ENCODE measurements around the gene NSA2. TPM values are rescaled to one million over a fixed set of nuclear protein-coding genes. Genes with fewer than 3 reads are reported as not detected.

NSA2 gene
- 145 TPM for total RNA-seq (2013)
- 10 to 100 TPM; 31.2 to 45.9 (median 37.5) TPM for polyA plus RNA-seq
- polyA minus RNA-seq = 11.4 and 19.6 TPM in 2 replicates
- 12.3 to 84.2 (median 62.9) reads per million in 11 experiments for total RNA-seq

DNA sequence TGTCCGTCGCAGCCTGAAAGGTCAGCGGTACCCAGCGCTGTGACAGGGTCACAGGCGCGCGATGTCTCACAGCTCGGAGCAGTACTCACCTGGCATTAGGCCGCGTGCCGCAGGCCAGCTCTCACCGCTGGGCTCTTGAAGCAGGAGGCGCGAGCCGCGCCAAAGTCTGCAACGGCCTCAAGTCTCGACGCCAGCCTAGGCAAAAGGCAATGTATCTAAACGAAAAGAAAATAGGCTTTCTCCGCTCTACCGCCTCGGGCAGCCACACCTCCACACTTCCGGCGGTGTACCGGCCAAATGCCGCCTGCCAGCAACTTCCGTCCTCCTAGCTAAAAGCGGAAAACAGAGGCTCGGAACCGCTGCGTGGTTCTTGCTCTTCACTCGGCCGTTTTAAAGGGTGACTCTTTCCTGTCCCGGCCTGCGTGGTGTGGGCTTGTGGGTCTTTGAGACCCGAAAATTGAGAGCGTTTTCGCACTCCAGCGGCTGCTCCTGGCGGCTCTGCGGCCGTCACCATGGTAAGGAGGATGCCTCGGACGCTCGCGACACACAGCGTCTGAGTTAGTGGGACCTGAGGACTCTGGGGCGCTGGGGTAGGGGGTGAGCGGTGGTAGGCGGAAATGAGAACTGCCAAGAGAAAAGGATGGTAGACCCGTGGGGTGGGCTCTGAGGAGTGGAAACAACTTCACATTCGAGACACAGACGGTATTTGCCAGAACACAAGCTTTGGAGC lies at the start of gene NSA2, which contains the start of gene GFM2:
TSS of gene NSA2 (plus strand) at position 401 of the 730 bp plus-strand sequence. CDS start at position 513, 112 bp downstream.
TSS of gene GFM2 (minus strand) at position 269 of the 730 bp plus-strand sequence. CDS start 3,375 bp downstream, outside the sequence.
- Histone ChIP-seq H3K36me3 (replicated peaks in 1 of 2; ENCODE audit: control insufficient read depth in 1 of 2, insufficient read depth in 2 of 2, low read length in 2 of 2) (peaks cover 38 to 57% of the 10 kb centered on the region in 2 donors), H3K79me2 (ENCODE audit: insufficient read depth, low read length) (peaks cover 49% of the 10 kb centered on the region), H3K9me3 (replicated peaks in 1 of 2; ENCODE audit: control insufficient read depth in 1 of 2, insufficient read depth in 1 of 2, low read length in 2 of 2) (no peaks in the 10 kb centered on the region), H4K20me1 (ENCODE audit: insufficient read depth, low read length) (peaks cover 5% of the 10 kb centered on the region), H3K27ac (ENCODE audit: low read depth in 1 of 2, low read length in 2 of 2) (peak within 1 kb of the TSS; percentile 69 to 84), H3K4me2 (replicated peaks; ENCODE audit: extremely low read depth, low read length, poor library complexity, severe bottlenecking) (peak within 1 kb of the TSS; percentile 98), H3K27me3 (ENCODE audit: control insufficient read depth in 2 of 2, insufficient read depth in 2 of 2, low read length in 2 of 2) (no peaks in the 10 kb centered on the region), H3K9ac (ENCODE audit: insufficient read depth, low read length, poor library complexity, severe bottlenecking) (peak within 1 kb of the TSS; percentile 77), H3K4me3 (replicated peaks in 1 of 3; ENCODE audit: low read depth in 2 of 3, low read length in 3 of 3) (peak within 1 kb of the TSS; percentile 76 to 95 (median 87)), H2AFZ (ENCODE audit: insufficient read depth, low read depth, low read length, poor library complexity, severe bottlenecking) (peak within 1 kb of the TSS; percentile 94), H3K4me1 (ENCODE audit: control insufficient read depth in 1 of 2, insufficient read depth in 2 of 2, low read length in 2 of 2) (peaks cover 17 to 29% of the 10 kb centered on the region in 2 donors)
- no peaks in the 10 kb centered on the region for H3K27me3 Mint-ChIP-seq (ENCODE audit: low read depth in 3 of 3)
- intact Hi-C loops (cut with micrococcal nuclease) = loop anchor here in 1 of 2 donors (2.0 to 5.0 kb wide), 2 partner anchors 80 to 1202 kb away; partner anchors contain the start of genes ANKRA2, HEXB and UTP15
- peak; percentile 86 to 95 (median 88) for DNase-seq
- TF ChIP-seq, protein P1, sequence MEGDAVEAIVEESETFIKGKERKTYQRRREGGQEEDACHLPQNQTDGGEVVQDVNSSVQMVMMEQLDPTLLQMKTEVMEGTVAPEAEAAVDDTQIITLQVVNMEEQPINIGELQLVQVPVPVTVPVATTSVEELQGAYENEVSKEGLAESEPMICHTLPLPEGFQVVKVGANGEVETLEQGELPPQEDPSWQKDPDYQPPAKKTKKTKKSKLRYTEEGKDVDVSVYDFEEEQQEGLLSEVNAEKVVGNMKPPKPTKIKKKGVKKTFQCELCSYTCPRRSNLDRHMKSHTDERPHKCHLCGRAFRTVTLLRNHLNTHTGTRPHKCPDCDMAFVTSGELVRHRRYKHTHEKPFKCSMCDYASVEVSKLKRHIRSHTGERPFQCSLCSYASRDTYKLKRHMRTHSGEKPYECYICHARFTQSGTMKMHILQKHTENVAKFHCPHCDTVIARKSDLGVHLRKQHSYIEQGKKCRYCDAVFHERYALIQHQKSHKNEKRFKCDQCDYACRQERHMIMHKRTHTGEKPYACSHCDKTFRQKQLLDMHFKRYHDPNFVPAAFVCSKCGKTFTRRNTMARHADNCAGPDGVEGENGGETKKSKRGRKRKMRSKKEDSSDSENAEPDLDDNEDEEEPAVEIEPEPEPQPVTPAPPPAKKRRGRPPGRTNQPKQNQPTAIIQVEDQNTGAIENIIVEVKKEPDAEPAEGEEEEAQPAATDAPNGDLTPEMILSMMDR (IDR thresholded peaks at IDR 0.05) = peak; percentile 9
- H3K4me1 Mint-ChIP-seq = peaks cover 19% of the 10 kb centered on the region
- peak within 1 kb of the TSS; percentile 99 to 100 for H3K4me3 Mint-ChIP-seq
- H3K36me3 Mint-ChIP-seq = peaks cover 36 to 42% of the 10 kb centered on the region in 2 donors
- WGBS (ENCODE audit: insufficient coverage) = under 1% methylated on average over 48 of the region's 54 CpGs
- peak within 1 kb of the TSS; percentile 94 to 99 (median 97) for H3K27ac Mint-ChIP-seq
- H3K9me3 Mint-ChIP-seq = peaks cover 0 to 3% (median 0%) of the 10 kb centered on the region in 7 donors

DNA sequence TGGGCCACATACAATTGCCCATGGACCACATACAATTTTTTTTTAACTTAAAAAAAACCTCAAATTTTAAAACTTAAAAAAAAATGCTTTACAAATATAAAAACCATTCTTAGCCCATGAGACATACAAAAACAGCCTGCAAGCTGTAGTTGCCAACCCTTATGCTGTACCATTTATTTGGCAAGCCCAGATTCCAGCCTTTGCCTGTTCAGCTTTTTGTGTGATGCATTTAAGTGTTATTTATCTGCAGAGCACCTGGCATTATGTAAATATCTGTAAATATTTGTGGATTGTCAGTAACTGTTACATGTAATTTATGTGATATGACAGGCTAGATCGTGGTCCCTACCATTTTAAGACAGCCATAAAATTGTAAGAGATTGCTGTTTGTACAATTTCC lies 49.5 kb upstream of the NSA2 start:
- no CpG with 5 or more reads among the region's 1 CpG for WGBS (ENCODE audit: insufficient coverage)
- Histone ChIP-seq H3K27me3 (ENCODE audit: control insufficient read depth in 2 of 2, insufficient read depth in 2 of 2, low read length in 2 of 2) (no peaks in the 10 kb centered on the region), H2AFZ (ENCODE audit: insufficient read depth, low read depth, low read length, poor library complexity, severe bottlenecking) (no peak overlapping the region), H3K4me3 (replicated peaks in 1 of 3; ENCODE audit: low read depth in 2 of 3, low read length in 3 of 3) (no peak overlapping the region), H4K20me1 (ENCODE audit: insufficient read depth, low read length) (peaks cover 15% of the 10 kb centered on the region), H3K36me3 (replicated peaks in 1 of 2; ENCODE audit: control insufficient read depth in 1 of 2, insufficient read depth in 2 of 2, low read length in 2 of 2) (peaks cover 85 to 99% of the 10 kb centered on the region in 2 donors), H3K27ac (ENCODE audit: low read depth in 1 of 2, low read length in 2 of 2) (peak overlapping the region in 1 of 2 donors; percentile 1), H3K9ac (ENCODE audit: insufficient read depth, low read length, poor library complexity, severe bottlenecking) (no peak overlapping the region), H3K4me2 (replicated peaks; ENCODE audit: extremely low read depth, low read length, poor library complexity, severe bottlenecking) (no peak overlapping the region), H3K4me1 (ENCODE audit: control insufficient read depth in 1 of 2, insufficient read depth in 2 of 2, low read length in 2 of 2) (no peaks in the 10 kb centered on the region), H3K9me3 (replicated peaks in 1 of 2; ENCODE audit: control insufficient read depth in 1 of 2, insufficient read depth in 1 of 2, low read length in 2 of 2) (no peaks in the 10 kb centered on the region), H3K79me2 (ENCODE audit: insufficient read depth, low read length) (no peaks in the 10 kb centered on the region)
- no peaks in the 10 kb centered on the region for H3K4me1 Mint-ChIP-seq
- no peak overlapping the region for H3K27ac Mint-ChIP-seq
- H3K27me3 Mint-ChIP-seq (ENCODE audit: low read depth in 3 of 3) = peaks cover 0 to 2% (median 0%) of the 10 kb centered on the region in 3 donors
- intact Hi-C loops (cut with micrococcal nuclease) = no loop called here
- TF ChIP-seq, protein P1 (IDR thresholded peaks at IDR 0.05) = no peak
- DNase-seq = no peak
- no peaks in the 10 kb centered on the region for H3K9me3 Mint-ChIP-seq
- H3K4me3 Mint-ChIP-seq = no peak overlapping the region
- peaks cover 67 to 82% of the 10 kb centered on the region in 2 donors for H3K36me3 Mint-ChIP-seq
